HepG2 (cell line): Measurements from ENCODE around the gene KCNMA1. TPM values are rescaled to one million over a fixed set of nuclear protein-coding genes. Genes with fewer than 3 reads are reported as not detected.

Experiments used
- ATAC-seq: fragments of 200-7000 bp; cut with Tn5 transposase; 3 replicates; pipeline ENCODE4 v1.9.1; 2020; ENCODE audit warnings: mild to moderate bottlenecking, moderate library complexity
- BruUV-seq: library from RNA; stranded (reverse); fragments of 400-500 nt; replicated peaks from 2 replicates; lab custom pipeline; 2021; lab: Mats Ljungman, UMichigan
- CTCF ChIA-PET: fragments of 300-600 bp; formaldehyde crosslinking; extraction: SDS; loops from one replicate; lab custom pipeline; 2021; ENCODE audit warnings: low total read pairs, inconsistent platforms, low intra/inter-chr PET ratio; lab: Yijun Ruan, JAX
- POLR2A ChIA-PET: fragments of 350-600 bp; sonication (Branson Sonifier 250); formaldehyde crosslinking; loops from one replicate; lab custom pipeline; 2020; ENCODE audit warnings: antibody characterized with exemption, inconsistent platforms; lab: Yijun Ruan, JAX
- DNase-seq: peaks from one replicate; pipeline ENCODE4 v3.0.0-alpha.2; 2015; ENCODE audit warnings: low spot score
- FAIRE-seq: peaks from 3 replicates; lab custom pipeline; 2011; peaks lifted over from hg19 to GRCh38; lab: Jason Lieb, UNC
- H2AFZ ChIP-seq: one replicate; pipeline ENCODE4 v1.6.1; 2011; ENCODE audit warnings: low read length, inconsistent platforms
- H3K27ac ChIP-seq: fragments of 300-600 bp; 3 replicates; pipeline ENCODE4 v1.8.0; 2011; ENCODE audit warnings: mixed run types, mild to moderate bottlenecking, mixed read lengths, low read length, inconsistent platforms; ENCODE audit not compliant: insufficient read depth; ENCODE audit errors: extremely low read length
- H3K27me3 ChIP-seq, 2 experiments: fragments of 200-600 bp in 1 of 2; 2 replicates in 1 of 2; 3 replicates in 1 of 2; pipeline versions ENCODE4 v1.6.0 to v1.8.0; 2011; ENCODE audit warnings: low read length in 2 of 2, mild to moderate bottlenecking in 2 of 2, moderate library complexity in 2 of 2, inconsistent platforms in 1 of 2; ENCODE audit not compliant: insufficient read depth in 2 of 2, control insufficient read depth in 1 of 2
- H3K36me3 ChIP-seq, 2 experiments: fragments of 200-600 bp in 1 of 2; replicated peaks in 1 of 2; 2 replicates in 1 of 2; 3 replicates in 1 of 2; pipeline versions ENCODE4 v1.5.1 to v1.8.0; 2011; ENCODE audit warnings: low read length in 2 of 2, inconsistent platforms in 1 of 2; ENCODE audit not compliant: insufficient read depth in 2 of 2, control insufficient read depth in 1 of 2
- H3K4me1 ChIP-seq: 2 replicates; pipeline ENCODE4 v1.5.1; 2012; ENCODE audit warnings: low read length, inconsistent platforms; ENCODE audit not compliant: insufficient read depth
- H3K4me2 ChIP-seq: 2 replicates; pipeline ENCODE4 v1.6.0; 2011; ENCODE audit warnings: low read depth, low read length, inconsistent platforms
- H3K4me3 ChIP-seq, 3 experiments: fragments of 200-600 bp in 1 of 3; sonication (generic), shearing (Covaris generic) in 1 of 3; replicated peaks in 1 of 3; 2 replicates each; pipeline ENCODE4 v1.5.1; 2011 to 2016; ENCODE audit warnings: low read length in 3 of 3, inconsistent platforms in 2 of 3, low read depth in 2 of 3, mild to moderate bottlenecking in 2 of 3, control low read depth in 1 of 3, mixed read lengths in 1 of 3; ENCODE audit not compliant: insufficient read depth in 1 of 3
- H3K79me2 ChIP-seq: one replicate; pipeline ENCODE4 v1.6.1; 2011; ENCODE audit warnings: low read length, inconsistent platforms; ENCODE audit not compliant: insufficient read depth
- H3K9ac ChIP-seq: 2 replicates; pipeline ENCODE4 v1.6.0; 2011; ENCODE audit warnings: mild to moderate bottlenecking, low read depth, low read length, inconsistent platforms; ENCODE audit not compliant: insufficient read depth
- H3K9me3 ChIP-seq: 2 replicates; pipeline ENCODE4 v1.5.1; 2012; ENCODE audit warnings: mild to moderate bottlenecking, low read length
- H4K20me1 ChIP-seq: 2 replicates; pipeline ENCODE4 v1.6.0; 2011; ENCODE audit warnings: inconsistent platforms, mild to moderate bottlenecking, low read length, moderate library complexity; ENCODE audit not compliant: insufficient read depth
- CEBPG ChIP-seq: IDR thresholded peaks from 2 replicates; pipeline ENCODE4 v1.6.1; 2016
- HNF4A ChIP-seq: sonication (generic); formaldehyde crosslinking; IDR thresholded peaks from 2 replicates; pipeline ENCODE4 v1.4.0; 2020; ENCODE audit warnings: missing genetic modification reagents
- HNF4G ChIP-seq, 2 experiments: sonication (generic) in 1 of 2; formaldehyde crosslinking in 1 of 2; IDR thresholded peaks; 2 replicates each; pipeline versions ENCODE4 v1.4.0 to v1.6.1; 2011 to 2020; ENCODE audit warnings: borderline replicate concordance in 2 of 2, low read depth in 2 of 2, mild to moderate bottlenecking in 2 of 2, low read length in 1 of 2, missing genetic modification reagents in 1 of 2, moderate library complexity in 1 of 2
- MAFG ChIP-seq: sonication (generic); formaldehyde crosslinking; IDR thresholded peaks from 2 replicates; pipeline ENCODE4 v1.5.1; 2020; ENCODE audit warnings: mild to moderate bottlenecking, missing genetic modification reagents
- RELA ChIP-seq: sonication (generic); formaldehyde crosslinking; IDR thresholded peaks from 2 replicates; pipeline ENCODE4 v1.4.0; 2020; ENCODE audit warnings: missing genetic modification reagents
- RFX1 ChIP-seq: fragments of 450-650 bp; IDR thresholded peaks from 2 replicates; pipeline ENCODE4 v1.6.1; 2017
- RFX3 ChIP-seq: IDR thresholded peaks from 2 replicates; pipeline ENCODE4 v1.6.1; 2016; ENCODE audit warnings: missing biosample characterization, missing genetic modification reagents
- RORA ChIP-seq: sonication (generic); formaldehyde crosslinking; IDR thresholded peaks from 2 replicates; pipeline ENCODE4 v1.5.0; 2020; ENCODE audit warnings: mild to moderate bottlenecking, missing genetic modification reagents, moderate library complexity
- SMYD3 ChIP-seq: sonication (generic); formaldehyde crosslinking; IDR thresholded peaks from 2 replicates; pipeline ENCODE4 v1.8.1; 2023; ENCODE audit warnings: mild to moderate bottlenecking, missing genetic modification reagents
- SYNCRIP ChIP-seq: fragments of 200-400 bp; formaldehyde crosslinking; IDR thresholded peaks from 2 replicates; pipeline ENCODE4 v1.6.1; 2018; ENCODE audit warnings: mild to moderate bottlenecking, low read depth, low read length; ENCODE audit not compliant: insufficient read depth
- ZNF17 ChIP-seq: sonication (generic); formaldehyde crosslinking; IDR thresholded peaks from 2 replicates; pipeline ENCODE4 v1.5.0; 2020; ENCODE audit warnings: mild to moderate bottlenecking, missing genetic modification reagents
- ZNF234 ChIP-seq: sonication (generic); formaldehyde crosslinking; conservative IDR thresholded peaks from 2 replicates; pipeline ENCODE4 v1.5.1; 2020; ENCODE audit warnings: mild to moderate bottlenecking, missing genetic modification reagents
- ZNF260 ChIP-seq: sonication (generic); formaldehyde crosslinking; IDR thresholded peaks from 2 replicates; pipeline ENCODE4 v1.4.0; 2020; ENCODE audit warnings: missing genetic modification reagents, low read depth, mild to moderate bottlenecking, borderline replicate concordance
- ZNF317 ChIP-seq: sonication (generic); formaldehyde crosslinking; IDR thresholded peaks from 2 replicates; pipeline ENCODE4 v1.5.0; 2020; ENCODE audit warnings: mild to moderate bottlenecking, missing genetic modification reagents
- ZNF616 ChIP-seq: sonication (generic); formaldehyde crosslinking; IDR thresholded peaks from 2 replicates; pipeline ENCODE4 v1.5.0; 2020; ENCODE audit warnings: low read depth, mild to moderate bottlenecking, missing genetic modification reagents
- ZNF629 ChIP-seq: sonication (generic); formaldehyde crosslinking; conservative IDR thresholded peaks from 2 replicates; pipeline ENCODE4 v1.5.0; 2020; ENCODE audit warnings: missing genetic modification reagents
- WGBS: methylation state at CpG from one replicate; pipeline ENCODE4 v1.1.6; 2017; ENCODE audit warnings: low lambda C conversion rate; 5-methylcytosine and 5-hydroxymethylcytosine counted together
- in situ Hi-C: cut with HindIII; loops from 2 replicates; pipeline ENCODE4 v1.10.0; 2017; ENCODE audit warnings: low pct_unique_long_range_greater_than_20kb; ENCODE audit not compliant: extremely low pct_ligation_motif_present
- intact Hi-C: fragments of 100-400 bp; cut with micrococcal nuclease; formaldehyde crosslinking; loops from one replicate; pipeline ENCODE4 v1.10.0; 2022; ENCODE audit not compliant: unreplicated experiment
- polyA plus RNA-seq, 8 experiments: library from polyadenylated mRNA; depleted of rRNA in 3 of 8; stranded (reverse) in 7 of 8; unstranded in 1 of 8; fragments of >200 nt; fragmentation: Illumina TruSeq in 4 of 8; extraction: Trizol in 4 of 8; gene quantifications; 2 replicates each; pipeline versions ENCODE4 v1.2.1 to v1.2.3, GENCODE V29; 2011 to 2016; ENCODE audit warnings: low read depth in 4 of 8, missing spikeins in 1 of 8, mixed read lengths in 1 of 8; ENCODE audit not compliant: insufficient read depth in 1 of 8
- total RNA-seq, 5 experiments: library from RNA; depleted of rRNA; stranded (reverse); fragments of >200 nt; fragmentation: Illumina TruSeq; extraction: Trizol; gene quantifications; 2 replicates each; pipeline ENCODE4 v1.2.3, GENCODE V29; 2016; ENCODE audit warnings: low read depth in 1 of 5
- TF ChIP-seq, protein P1 (sequence below): IDR thresholded peaks from 2 replicates; pipeline ENCODE4 v1.6.1; 2018; ENCODE audit warnings: missing genetic modification reagents, mild to moderate bottlenecking, missing compliant biosample characterization
- TF ChIP-seq, protein P2 (sequence below): sonication (generic); formaldehyde crosslinking; IDR thresholded peaks from 2 replicates; pipeline ENCODE4 v1.8.1; 2023; ENCODE audit warnings: missing genetic modification reagents, mild to moderate bottlenecking, borderline replicate concordance

Gene KCNMA1
- total and polyA plus RNA-seq, 2 of the 13 experiments (the other 11 are each of a cell fraction or from before 2014, with no cell fraction given): 0.02 TPM; not detected in 1

DNA sequence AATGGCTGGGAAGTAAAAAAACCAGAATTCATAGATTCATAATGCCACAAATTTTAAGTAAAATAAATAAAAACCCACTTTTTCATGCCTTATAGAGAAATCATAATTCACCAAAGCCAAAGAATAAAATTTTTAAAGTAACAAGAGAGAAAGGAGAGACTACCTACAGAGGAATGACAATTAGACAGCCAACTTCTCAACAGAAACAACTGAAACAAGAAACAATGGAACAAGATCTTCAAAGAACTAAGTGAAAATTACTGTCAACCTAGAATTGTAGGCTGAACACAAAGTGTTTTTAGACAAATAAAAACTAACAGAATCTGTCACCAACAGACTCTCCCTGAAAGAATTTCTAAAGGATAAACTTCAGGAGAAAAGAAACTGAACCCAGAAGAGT, 15.6 kb upstream of the KCNMA1 start:
- H3K36me3 ChIP-seq: no peaks in the 10 kb centered on the region
- no peaks in the 10 kb centered on the region for H3K27me3 ChIP-seq
- no peaks in the 10 kb centered on the region for H4K20me1 ChIP-seq
- DNase-seq: no peak
- H3K79me2 ChIP-seq: no peaks in the 10 kb centered on the region
- no peak overlapping the region for H3K27ac ChIP-seq
- no peak for ATAC-seq
- peaks cover 7% of the 10 kb centered on the region for H3K4me1 ChIP-seq
- BruUV-seq: no TSS peak
- no peaks in the 10 kb centered on the region for H3K9me3 ChIP-seq
- TF ChIP-seq ZNF317 (CRISPR knock-in tag) (peak; percentile 90), RORA (CRISPR knock-in tag) (no peak)
- TF ChIP-seq, protein P1, sequence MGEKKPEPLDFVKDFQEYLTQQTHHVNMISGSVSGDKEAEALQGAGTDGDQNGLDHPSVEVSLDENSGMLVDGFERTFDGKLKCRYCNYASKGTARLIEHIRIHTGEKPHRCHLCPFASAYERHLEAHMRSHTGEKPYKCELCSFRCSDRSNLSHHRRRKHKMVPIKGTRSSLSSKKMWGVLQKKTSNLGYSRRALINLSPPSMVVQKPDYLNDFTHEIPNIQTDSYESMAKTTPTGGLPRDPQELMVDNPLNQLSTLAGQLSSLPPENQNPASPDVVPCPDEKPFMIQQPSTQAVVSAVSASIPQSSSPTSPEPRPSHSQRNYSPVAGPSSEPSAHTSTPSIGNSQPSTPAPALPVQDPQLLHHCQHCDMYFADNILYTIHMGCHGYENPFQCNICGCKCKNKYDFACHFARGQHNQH (CRISPR knock-in tag): no peak
- no peak overlapping the region for H2AFZ ChIP-seq
- in situ Hi-C loops: no loop called here
- H3K9ac ChIP-seq: no peak overlapping the region
- ChIA-PET CTCF (no interaction called here), POLR2A (no interaction called here)
- no peak overlapping the region for H3K4me3 ChIP-seq
- H3K4me2 ChIP-seq: no peak overlapping the region
- intact Hi-C loops: no loop called here
- FAIRE-seq: no peak

DNA sequence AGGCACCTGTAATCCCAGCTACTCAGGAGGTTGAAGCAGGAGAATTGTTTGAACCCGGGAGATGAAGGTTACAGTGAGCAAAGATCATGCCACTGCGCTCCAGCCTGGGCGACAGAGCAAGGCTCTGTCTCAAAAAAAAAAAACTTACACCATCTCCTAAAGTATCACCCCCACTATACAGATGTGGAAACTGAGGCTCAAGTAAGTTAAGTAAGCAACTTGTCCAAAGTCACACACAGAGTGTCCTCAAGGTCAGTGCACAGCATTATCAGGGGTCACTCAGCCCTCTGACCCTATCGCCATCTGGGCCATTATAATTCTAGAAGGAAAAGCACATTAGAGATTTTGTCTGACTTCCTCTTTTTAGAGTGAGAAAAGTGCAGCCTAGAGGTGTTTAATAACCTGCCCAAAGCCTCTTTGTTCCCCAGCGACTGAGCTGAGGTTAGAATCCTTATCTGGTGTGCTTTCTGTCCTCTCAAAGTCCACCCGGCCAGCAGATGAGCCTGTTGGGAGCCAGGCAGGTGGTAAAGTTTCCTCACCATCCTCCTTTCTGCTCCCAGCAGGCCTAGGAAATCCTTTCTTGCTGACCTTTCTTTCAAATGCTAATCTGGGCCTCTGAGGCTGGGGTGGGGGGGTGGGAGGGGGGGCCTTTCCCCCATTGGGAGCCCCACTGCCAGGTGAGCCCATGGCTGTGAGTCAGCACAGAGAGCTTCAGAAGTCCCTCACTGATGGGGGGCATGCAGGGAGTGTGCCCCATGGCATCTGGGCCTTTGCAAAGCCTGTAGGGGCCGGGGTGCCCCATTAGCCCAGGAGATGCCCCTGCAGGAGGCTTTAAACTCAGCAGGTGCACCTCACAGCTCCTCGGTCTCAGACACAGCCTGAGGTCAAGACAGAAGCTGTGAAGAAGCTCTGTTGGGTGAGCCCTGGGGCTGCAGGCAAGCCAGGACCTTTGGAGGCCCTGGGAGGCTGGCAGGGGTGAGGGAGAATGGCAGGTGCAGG, 12.0 kb upstream of the KCNMA1 start:
- no peak overlapping the region for H2AFZ ChIP-seq
- H3K4me1 ChIP-seq: peaks cover 7% of the 10 kb centered on the region
- DNase-seq: peak; percentile 16
- H3K9ac ChIP-seq: no peak overlapping the region
- no peak overlapping the region for H3K4me2 ChIP-seq
- H3K9me3 ChIP-seq: no peaks in the 10 kb centered on the region
- H3K27me3 ChIP-seq: no peaks in the 10 kb centered on the region; a peak in 1 of 5 replicates
- no peaks in the 10 kb centered on the region for H3K36me3 ChIP-seq
- no peaks in the 10 kb centered on the region for H4K20me1 ChIP-seq
- CTCF ChIA-PET: no interaction called here
- peak; percentile 15 for FAIRE-seq
- H3K79me2 ChIP-seq: no peaks in the 10 kb centered on the region
- 25% methylated on average over 8 of the region's 8 CpGs for WGBS
- H3K4me3 ChIP-seq: no peak overlapping the region
- BruUV-seq: no TSS peak
- no peak overlapping the region for H3K27ac ChIP-seq
- in situ Hi-C loops: loop anchor here (10.0 kb wide), 1 partner anchor 155 kb away; no protein-coding TSS in a partner anchor
- intact Hi-C loops: no loop called here
- ATAC-seq: peak; percentile 92
- POLR2A ChIA-PET: no interaction called here
- TF ChIP-seq RFX3 (CRISPR knock-in tag) (no peak), ZNF616 (CRISPR knock-in tag) (no peak), SMYD3 (CRISPR knock-in tag) (no peak), RELA (no peak), MAFG (CRISPR knock-in tag) (no peak), ZNF629 (CRISPR knock-in tag) (peak; percentile 82), ZNF260 (CRISPR knock-in tag) (no peak), ZNF17 (no peak), SYNCRIP (no peak), CEBPG (no peak), HNF4A (CRISPR knock-in tag) (peak; percentile 55; the same call in 1 of the 2 replicates), HNF4G (IDR thresholded peaks at IDR 0.05; ENCODE audit: borderline replicate concordance, low read depth, low read length) (0 out of 2 replicates have a peak, but pooled peaks have one; percentile 13), HNF4G (CRISPR knock-in tag; IDR thresholded peaks at IDR 0.05; ENCODE audit: borderline replicate concordance, low read depth) (no peak), RFX1 (no peak), ZNF234 (CRISPR knock-in tag) (no peak)
- TF ChIP-seq, protein P2, sequence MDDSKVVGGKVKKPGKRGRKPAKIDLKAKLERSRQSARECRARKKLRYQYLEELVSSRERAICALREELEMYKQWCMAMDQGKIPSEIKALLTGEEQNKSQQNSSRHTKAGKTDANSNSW (CRISPR knock-in tag): no peak
